HG03558 (cell line): ENCODE results near the gene NEB.
"Not testable (repeated sequence)": the region's sequence is repeated elsewhere in the genome, so short reads cannot be mapped to it uniquely, and the experiment has no call there.

Experiments used
- ATAC-seq: cut with Tn5 transposase; IDR thresholded peaks from one replicate; pipeline ENCODE4 v1.9.1; 2021; ENCODE audit warnings: moderate number of reproducible peaks; ENCODE audit not compliant: unreplicated experiment; ENCODE audit errors: extremely low read depth

Gene NEB

GRCh38 chr2:151570191-151570590, 164.1 kb downstream of the NEB start:
- no peak for ATAC-seq

- no peak for ATAC-seq
Measured at GRCh38 chr2:151569167-151569566, 165.1 kb downstream of the NEB start.

GRCh38 chr2:151568501-151568900, 165.8 kb downstream of the NEB start:
- no peak for ATAC-seq

- no peak for ATAC-seq
Measured at GRCh38 chr2:151567006-151567405, 167.3 kb downstream of the NEB start.

GRCh38 chr2:151562398-151562797, 171.9 kb downstream of the NEB start:
- no peak for ATAC-seq

- ATAC-seq: no peak
Measured at GRCh38 chr2:151560289-151560688, 174.0 kb downstream of the NEB start.

- not testable (repeated sequence) for ATAC-seq
Measured at GRCh38 chr2:151559431-151559830, 174.8 kb downstream of the NEB start.

GRCh38 chr2:151557883-151558282, 176.4 kb downstream of the NEB start:
- not testable (repeated sequence) for ATAC-seq

- ATAC-seq: no peak
Measured at GRCh38 chr2:151556121-151556520, 178.2 kb downstream of the NEB start.

- no peak for ATAC-seq
Measured at GRCh38 chr2:151552287-151552686, 182.0 kb downstream of the NEB start.

GRCh38 chr2:151551556-151551955, 182.7 kb downstream of the NEB start:
- no peak for ATAC-seq

GRCh38 chr2:151549191-151549590, 185.1 kb downstream of the NEB start:
- no peak for ATAC-seq

- ATAC-seq: no peak
Measured at GRCh38 chr2:151544449-151544848, 189.8 kb downstream of the NEB start.

- no peak for ATAC-seq
Measured at GRCh38 chr2:151543876-151544275, 190.4 kb downstream of the NEB start.

- no peak for ATAC-seq
Measured at GRCh38 chr2:151534001-151534400, 200.3 kb downstream of the NEB start.

- no peak for ATAC-seq
Measured at GRCh38 chr2:151533127-151533526, 201.1 kb downstream of the NEB start.

- ATAC-seq: no peak
Measured at GRCh38 chr2:151526572-151527090, 207.6 kb downstream of the NEB start.

GRCh38 chr2:151525821-151526373, 208.4 kb downstream of the NEB start:
- no peak for ATAC-seq

- ATAC-seq: no peak
Measured at GRCh38 chr2:151523850-151524249, 210.4 kb downstream of the NEB start.

- no peak for ATAC-seq
Measured at GRCh38 chr2:151522556-151522955, 211.7 kb downstream of the NEB start.

- ATAC-seq: no peak
Measured at GRCh38 chr2:151520976-151521375, 213.3 kb downstream of the NEB start.

GRCh38 chr2:151518802-151519201, 215.5 kb downstream of the NEB start:
- ATAC-seq: no peak

- no peak for ATAC-seq
Measured at GRCh38 chr2:151508519-151508918, 225.8 kb downstream of the NEB start.
